DOHH2 (cell line): ENCODE data around the gene TERB2.
"Not testable (repeated sequence)": the region's sequence is repeated elsewhere in the genome, so short reads cannot be mapped to it uniquely, and the experiment has no call there.

Source experiments
- H3F3A ChIP-seq: fragments of 200-600 bp; sonication (generic), shearing (Covaris generic); 2 replicates; pipeline ENCODE4 v1.6.0; 2016; ENCODE audit warnings: antibody characterized with exemption, mild to moderate bottlenecking; ENCODE audit not compliant: control insufficient read depth, insufficient read depth
- H3K27ac ChIP-seq: fragments of 200-600 bp; sonication (generic); 2 replicates; pipeline ENCODE4 v1.5.1; 2014; ENCODE audit warnings: low read depth, mild to moderate bottlenecking, low read length, moderate library complexity
- H3K27me3 ChIP-seq: fragments of 200-600 bp; sonication (generic); 2 replicates; pipeline ENCODE4 v1.6.1; 2014; ENCODE audit warnings: mild to moderate bottlenecking, low read length, mixed read lengths; ENCODE audit not compliant: control insufficient read depth
- H3K36me3 ChIP-seq: fragments of 200-600 bp; sonication (generic); 2 replicates; pipeline ENCODE4 v1.6.1; 2014; ENCODE audit warnings: mild to moderate bottlenecking, low read length, moderate library complexity, mixed read lengths; ENCODE audit not compliant: control insufficient read depth
- H3K4me1 ChIP-seq: fragments of 200-600 bp; sonication (generic); 2 replicates; pipeline ENCODE4 v1.6.1; 2014; ENCODE audit warnings: mild to moderate bottlenecking, low read length, mixed read lengths; ENCODE audit not compliant: control insufficient read depth
- H3K4me2 ChIP-seq: fragments of 200-600 bp; sonication (generic); 2 replicates; pipeline ENCODE4 v1.6.0; 2014; ENCODE audit warnings: mild to moderate bottlenecking, low read length, moderate library complexity
- H3K4me3 ChIP-seq: fragments of 200-600 bp; sonication (generic); 2 replicates; pipeline ENCODE4 v1.5.1; 2014; ENCODE audit warnings: mild to moderate bottlenecking, low read length, mixed read lengths
- H3K79me2 ChIP-seq: fragments of 200-600 bp; sonication (generic); 2 replicates; pipeline ENCODE4 v1.6.1; 2014; ENCODE audit warnings: mild to moderate bottlenecking, low read length, mixed read lengths; ENCODE audit not compliant: control insufficient read depth
- H3K9me2 ChIP-seq: fragments of 200-600 bp; sonication (generic); replicated peaks from 2 replicates; pipeline ENCODE4 v1.6.1; 2014; ENCODE audit warnings: mild to moderate bottlenecking, low read length, mixed read lengths; ENCODE audit not compliant: control insufficient read depth
- H3K9me3 ChIP-seq: fragments of 200-600 bp; sonication (generic); 2 replicates; pipeline ENCODE4 v1.6.1; 2014; ENCODE audit warnings: antibody characterized with exemption, low read length, mixed read lengths; ENCODE audit not compliant: control insufficient read depth, insufficient read depth
- H4K20me1 ChIP-seq: fragments of 200-600 bp; sonication (generic); 2 replicates; pipeline ENCODE4 v1.6.0; 2014; ENCODE audit warnings: low read depth, mild to moderate bottlenecking, antibody characterized with exemption, low read length, moderate library complexity; ENCODE audit not compliant: control insufficient read depth, insufficient read depth
- EZH2phosphoT487 ChIP-seq: fragments of 200-600 bp; sonication (generic); IDR thresholded peaks from 2 replicates; pipeline ENCODE4 v1.6.1; 2017; ENCODE audit warnings: borderline replicate concordance, mild to moderate bottlenecking, antibody characterized with exemption, low read length, moderate library complexity, mixed read lengths
- TF ChIP-seq, protein P1 (sequence below): fragments of 200-600 bp; sonication (generic); IDR thresholded peaks from one replicate; pipeline ENCODE4 v1.5.1; 2014; ENCODE audit warnings: antibody characterized with exemption, mild to moderate bottlenecking, low read depth, low read length; ENCODE audit not compliant: poor library complexity, severe bottlenecking

Gene TERB2

DNA sequence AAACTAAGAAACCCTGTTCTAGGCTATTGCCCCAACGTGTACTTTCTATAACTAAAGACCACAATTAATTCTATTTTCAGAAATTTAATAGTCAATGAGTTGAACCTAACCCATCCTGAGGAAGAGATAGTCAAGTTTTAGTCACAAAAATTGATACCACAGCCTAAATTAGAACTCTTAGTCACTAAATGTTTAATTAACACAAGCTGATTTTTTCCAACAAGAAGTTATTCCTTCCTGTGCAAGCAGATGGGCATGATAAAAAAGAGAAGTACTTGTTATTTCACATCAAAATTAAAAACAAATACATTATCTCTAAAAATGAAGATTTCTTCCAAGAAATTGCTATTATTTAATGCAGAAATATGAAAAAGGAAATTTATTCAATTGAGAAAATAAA, 38.4 kb upstream of the TERB2 start:
- TF ChIP-seq, protein P1, sequence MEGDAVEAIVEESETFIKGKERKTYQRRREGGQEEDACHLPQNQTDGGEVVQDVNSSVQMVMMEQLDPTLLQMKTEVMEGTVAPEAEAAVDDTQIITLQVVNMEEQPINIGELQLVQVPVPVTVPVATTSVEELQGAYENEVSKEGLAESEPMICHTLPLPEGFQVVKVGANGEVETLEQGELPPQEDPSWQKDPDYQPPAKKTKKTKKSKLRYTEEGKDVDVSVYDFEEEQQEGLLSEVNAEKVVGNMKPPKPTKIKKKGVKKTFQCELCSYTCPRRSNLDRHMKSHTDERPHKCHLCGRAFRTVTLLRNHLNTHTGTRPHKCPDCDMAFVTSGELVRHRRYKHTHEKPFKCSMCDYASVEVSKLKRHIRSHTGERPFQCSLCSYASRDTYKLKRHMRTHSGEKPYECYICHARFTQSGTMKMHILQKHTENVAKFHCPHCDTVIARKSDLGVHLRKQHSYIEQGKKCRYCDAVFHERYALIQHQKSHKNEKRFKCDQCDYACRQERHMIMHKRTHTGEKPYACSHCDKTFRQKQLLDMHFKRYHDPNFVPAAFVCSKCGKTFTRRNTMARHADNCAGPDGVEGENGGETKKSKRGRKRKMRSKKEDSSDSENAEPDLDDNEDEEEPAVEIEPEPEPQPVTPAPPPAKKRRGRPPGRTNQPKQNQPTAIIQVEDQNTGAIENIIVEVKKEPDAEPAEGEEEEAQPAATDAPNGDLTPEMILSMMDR: no peak
- TF ChIP-seq EZH2phosphoT487: no peak
- Histone ChIP-seq H3K36me3 (no peaks in the 10 kb centered on the region), H3K9me2 (no peaks in the 10 kb centered on the region), H3K79me2 (no peaks in the 10 kb centered on the region), H3K27me3 (no peaks in the 10 kb centered on the region), H3F3A (no peaks in the 10 kb centered on the region), H3K4me2 (no peak overlapping the region), H3K9me3 (no peaks in the 10 kb centered on the region), H3K27ac (no peak overlapping the region), H4K20me1 (no peaks in the 10 kb centered on the region), H3K4me1 (no peaks in the 10 kb centered on the region), H3K4me3 (no peak overlapping the region)

DNA sequence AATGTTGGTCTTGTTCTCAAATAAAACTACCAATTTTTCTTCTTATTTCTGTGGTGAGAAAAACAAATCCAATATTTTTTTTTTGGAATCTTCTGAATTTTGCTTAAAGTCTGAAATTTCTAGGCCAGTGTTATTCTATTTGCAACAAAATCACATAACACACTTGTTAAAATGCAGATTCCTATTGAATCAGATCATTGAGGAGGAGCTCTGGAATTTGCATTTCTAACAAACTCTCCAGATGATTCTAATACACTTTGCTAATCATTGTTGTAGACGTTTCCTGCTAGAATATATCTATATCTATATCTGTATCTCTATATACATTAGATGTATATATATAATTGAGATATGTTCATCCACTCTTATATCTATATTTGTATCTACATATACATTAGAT, 27.8 kb upstream of the TERB2 start:
- H3K9me2 ChIP-seq, H3K4me2 ChIP-seq, H3K79me2 ChIP-seq, H3K36me3 ChIP-seq, H3K4me3 ChIP-seq, H3K9me3 ChIP-seq, H3F3A ChIP-seq, H4K20me1 ChIP-seq, H3K4me1 ChIP-seq, H3K27ac ChIP-seq, H3K27me3 ChIP-seq: not testable (repeated sequence)

DNA sequence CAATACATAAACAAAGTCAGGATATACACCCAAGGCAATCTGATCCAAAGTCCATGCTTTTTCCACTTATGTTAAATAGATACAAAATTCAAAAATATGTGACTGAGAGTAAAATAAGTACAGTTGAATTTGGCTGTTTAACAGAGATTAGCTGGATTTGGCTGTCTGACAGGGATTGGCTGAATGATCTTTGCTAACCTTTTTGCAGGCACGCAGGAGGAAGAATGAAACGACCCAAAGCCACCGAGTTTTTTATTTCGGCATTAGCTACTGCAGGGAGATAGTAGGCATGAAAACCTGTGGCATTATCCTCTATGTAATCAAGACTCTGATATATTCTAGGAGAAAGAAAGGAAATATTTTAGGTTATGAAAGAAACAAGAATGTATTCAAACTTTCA, 26.2 kb upstream of the TERB2 start:
- not testable (repeated sequence) for H3K9me2 ChIP-seq, H3K27me3 ChIP-seq, H3K27ac ChIP-seq, H3K4me1 ChIP-seq, H3K4me3 ChIP-seq, H4K20me1 ChIP-seq, H3K36me3 ChIP-seq, H3K9me3 ChIP-seq, H3F3A ChIP-seq, H3K79me2 ChIP-seq, H3K4me2 ChIP-seq

DNA sequence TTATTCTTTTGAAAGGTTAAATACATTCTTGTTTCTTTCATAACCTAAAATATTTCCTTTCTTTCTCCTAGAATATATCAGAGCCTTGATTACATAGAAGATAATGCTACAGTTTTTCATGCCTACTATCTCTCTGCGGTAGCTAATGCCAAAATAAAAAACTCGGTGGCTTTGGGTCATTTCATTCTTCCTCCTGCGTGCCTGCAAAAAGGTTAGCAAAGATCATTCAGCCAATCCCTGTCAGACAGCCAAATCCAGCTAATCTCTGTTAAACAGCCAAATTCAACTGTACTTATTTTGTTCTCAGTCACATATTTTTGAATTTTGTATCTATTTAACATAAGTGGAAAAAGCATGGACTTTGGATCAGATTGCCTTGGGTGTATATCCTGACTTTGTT, 1.8 kb downstream of the TERB2 start:
- not testable (repeated sequence) for H3K4me1 ChIP-seq, H3K27me3 ChIP-seq, H3K36me3 ChIP-seq, H3K4me2 ChIP-seq, H3K9me2 ChIP-seq, H4K20me1 ChIP-seq, H3K4me3 ChIP-seq, H3F3A ChIP-seq, H3K27ac ChIP-seq, H3K9me3 ChIP-seq, H3K79me2 ChIP-seq

DNA sequence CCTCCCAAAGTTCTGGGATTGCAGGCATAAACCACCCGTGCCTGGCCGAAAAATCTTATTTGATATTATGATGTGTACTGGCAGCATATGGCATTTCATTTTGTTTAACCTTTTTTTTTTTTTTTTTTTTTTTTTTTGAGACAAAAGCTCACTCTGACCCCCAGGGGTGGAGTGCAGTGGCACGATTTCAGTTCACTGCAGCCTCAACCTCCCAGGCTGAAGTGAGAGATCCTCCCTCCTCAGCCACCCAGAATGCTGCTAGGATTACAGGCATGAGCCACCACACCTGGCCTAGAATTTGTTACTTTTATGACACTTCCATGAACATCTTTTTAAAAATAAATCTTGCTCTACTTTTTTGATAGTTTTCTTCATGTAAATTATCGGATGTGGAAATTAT, 12.0 kb downstream of the TERB2 start:
- no peaks in the 10 kb centered on the region for H3K79me2 ChIP-seq
- H4K20me1 ChIP-seq: no peaks in the 10 kb centered on the region
- H3F3A ChIP-seq: no peaks in the 10 kb centered on the region
- H3K4me1 ChIP-seq: no peaks in the 10 kb centered on the region
- TF ChIP-seq, protein P1: no peak
- no peak for TF ChIP-seq EZH2phosphoT487
- H3K27ac ChIP-seq: no peak overlapping the region
- H3K4me2 ChIP-seq: no peak overlapping the region
- no peaks in the 10 kb centered on the region for H3K27me3 ChIP-seq
- no peaks in the 10 kb centered on the region for H3K9me2 ChIP-seq
- H3K9me3 ChIP-seq: no peaks in the 10 kb centered on the region
- H3K36me3 ChIP-seq: no peaks in the 10 kb centered on the region
- H3K4me3 ChIP-seq: no peak overlapping the region
